ENCODE data around the gene VEGFB. TPM values are rescaled to one million over a fixed set of nuclear protein-coding genes. Genes with fewer than 3 reads are reported as not detected.

The VEGFB gene
- total RNA-seq, 1 donor = 37.6 TPM

GRCh38 chr11:64201543-64201942 is 32.8 kb upstream of the VEGFB start:
- H4K20me1 ChIP-seq (ENCODE audit: insufficient read depth, low read length) = peaks cover 3% of the 10 kb centered on the region
- TF ChIP-seq, protein P1, sequence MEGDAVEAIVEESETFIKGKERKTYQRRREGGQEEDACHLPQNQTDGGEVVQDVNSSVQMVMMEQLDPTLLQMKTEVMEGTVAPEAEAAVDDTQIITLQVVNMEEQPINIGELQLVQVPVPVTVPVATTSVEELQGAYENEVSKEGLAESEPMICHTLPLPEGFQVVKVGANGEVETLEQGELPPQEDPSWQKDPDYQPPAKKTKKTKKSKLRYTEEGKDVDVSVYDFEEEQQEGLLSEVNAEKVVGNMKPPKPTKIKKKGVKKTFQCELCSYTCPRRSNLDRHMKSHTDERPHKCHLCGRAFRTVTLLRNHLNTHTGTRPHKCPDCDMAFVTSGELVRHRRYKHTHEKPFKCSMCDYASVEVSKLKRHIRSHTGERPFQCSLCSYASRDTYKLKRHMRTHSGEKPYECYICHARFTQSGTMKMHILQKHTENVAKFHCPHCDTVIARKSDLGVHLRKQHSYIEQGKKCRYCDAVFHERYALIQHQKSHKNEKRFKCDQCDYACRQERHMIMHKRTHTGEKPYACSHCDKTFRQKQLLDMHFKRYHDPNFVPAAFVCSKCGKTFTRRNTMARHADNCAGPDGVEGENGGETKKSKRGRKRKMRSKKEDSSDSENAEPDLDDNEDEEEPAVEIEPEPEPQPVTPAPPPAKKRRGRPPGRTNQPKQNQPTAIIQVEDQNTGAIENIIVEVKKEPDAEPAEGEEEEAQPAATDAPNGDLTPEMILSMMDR (IDR thresholded peaks at IDR 0.05; ENCODE audit: extremely low read depth, low read depth, low read length) = no peak
- peaks cover 4% of the 10 kb centered on the region for H3K4me1 ChIP-seq (ENCODE audit: insufficient read depth, low read length)
- H2AFZ ChIP-seq (ENCODE audit: low read length) = no peak overlapping the region
- H3K9me3 ChIP-seq (ENCODE audit: low read depth, low read length) = no peaks in the 10 kb centered on the region
- no peak overlapping the region for H3K4me3 ChIP-seq (ENCODE audit: insufficient read depth, low read length)
- no peaks in the 10 kb centered on the region for H3K27me3 ChIP-seq (ENCODE audit: insufficient read depth, low read length)
- peaks cover 80% of the 10 kb centered on the region for H3K36me3 ChIP-seq (ENCODE audit: insufficient read depth, low read length)
- peaks cover 3% of the 10 kb centered on the region for H3K79me2 ChIP-seq (ENCODE audit: insufficient read depth, low read length)
- H3K4me2 ChIP-seq (ENCODE audit: insufficient read depth, low read length) = no peak overlapping the region
- no peak for DNase-seq (ENCODE audit: insufficient read length, low spot score, missing footprints)
- no peak overlapping the region for H3K27ac ChIP-seq (ENCODE audit: low read depth, low read length)

- Histone ChIP-seq H3K79me2 (ENCODE audit: insufficient read depth, low read length) (no peaks in the 10 kb centered on the region), H3K9me3 (ENCODE audit: low read depth, low read length) (no peaks in the 10 kb centered on the region), H4K20me1 (ENCODE audit: insufficient read depth, low read length) (peaks cover 3% of the 10 kb centered on the region), H3K4me1 (ENCODE audit: insufficient read depth, low read length) (peaks cover 9% of the 10 kb centered on the region), H3K36me3 (ENCODE audit: insufficient read depth, low read length) (peaks cover 66% of the 10 kb centered on the region), H2AFZ (ENCODE audit: low read length) (no peak overlapping the region), H3K27me3 (ENCODE audit: insufficient read depth, low read length) (no peaks in the 10 kb centered on the region), H3K4me3 (ENCODE audit: insufficient read depth, low read length) (no peak overlapping the region), H3K4me2 (ENCODE audit: insufficient read depth, low read length) (no peak overlapping the region), H3K27ac (ENCODE audit: low read depth, low read length) (no peak overlapping the region)
- TF ChIP-seq, protein P1 (IDR thresholded peaks at IDR 0.05; ENCODE audit: extremely low read depth, low read depth, low read length) = no peak
- no peak for DNase-seq (ENCODE audit: insufficient read length, low spot score, missing footprints)
These were observed 31.4 kb upstream of the VEGFB start for GRCh38 chr11:64202992-64203391.

GRCh38 chr11:64203421-64204079 is 30.8 kb upstream of the VEGFB start:
- peaks cover 3% of the 10 kb centered on the region for H4K20me1 ChIP-seq (ENCODE audit: insufficient read depth, low read length)
- H3K36me3 ChIP-seq (ENCODE audit: insufficient read depth, low read length) = peaks cover 60% of the 10 kb centered on the region
- no peaks in the 10 kb centered on the region for H3K9me3 ChIP-seq (ENCODE audit: low read depth, low read length)
- no peak overlapping the region for H3K4me3 ChIP-seq (ENCODE audit: insufficient read depth, low read length)
- no peak overlapping the region for H3K4me2 ChIP-seq (ENCODE audit: insufficient read depth, low read length)
- no peak overlapping the region for H2AFZ ChIP-seq (ENCODE audit: low read length)
- no peaks in the 10 kb centered on the region for H3K27me3 ChIP-seq (ENCODE audit: insufficient read depth, low read length)
- DNase-seq (ENCODE audit: insufficient read length, low spot score, missing footprints) = no peak
- no peaks in the 10 kb centered on the region for H3K79me2 ChIP-seq (ENCODE audit: insufficient read depth, low read length)
- H3K4me1 ChIP-seq (ENCODE audit: insufficient read depth, low read length) = peaks cover 10% of the 10 kb centered on the region
- no peak overlapping the region for H3K27ac ChIP-seq (ENCODE audit: low read depth, low read length)
- TF ChIP-seq, protein P1 (IDR thresholded peaks at IDR 0.05; ENCODE audit: extremely low read depth, low read depth, low read length) = no peak

DNA sequence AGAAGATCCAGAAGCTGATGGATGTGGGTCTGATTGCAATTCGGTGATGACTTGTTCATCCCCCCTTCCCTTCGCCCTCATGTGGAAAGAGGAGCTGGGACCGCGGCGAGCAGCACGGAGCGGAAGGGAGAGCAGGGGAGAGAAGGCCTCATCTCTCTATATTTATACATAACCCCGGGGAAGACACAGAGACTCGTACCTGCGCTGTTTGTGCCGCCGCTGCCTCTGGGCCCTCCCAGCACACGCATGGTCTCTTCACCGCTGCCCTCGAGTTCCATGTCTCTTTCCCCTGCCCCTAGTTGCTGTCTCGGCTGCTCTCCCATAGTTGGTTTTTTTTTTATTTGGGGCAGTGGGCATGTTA is 30.3 kb upstream of the VEGFB start:
- Histone ChIP-seq H3K79me2 (ENCODE audit: insufficient read depth, low read length) (no peaks in the 10 kb centered on the region), H3K36me3 (ENCODE audit: insufficient read depth, low read length) (peaks cover 55% of the 10 kb centered on the region), H3K4me3 (ENCODE audit: insufficient read depth, low read length) (no peak overlapping the region), H2AFZ (ENCODE audit: low read length) (no peak overlapping the region), H3K9me3 (ENCODE audit: low read depth, low read length) (no peaks in the 10 kb centered on the region), H4K20me1 (ENCODE audit: insufficient read depth, low read length) (peaks cover 3% of the 10 kb centered on the region), H3K27me3 (ENCODE audit: insufficient read depth, low read length) (no peaks in the 10 kb centered on the region), H3K27ac (ENCODE audit: low read depth, low read length) (no peak overlapping the region), H3K4me1 (ENCODE audit: insufficient read depth, low read length) (peaks cover 10% of the 10 kb centered on the region), H3K4me2 (ENCODE audit: insufficient read depth, low read length) (no peak overlapping the region)
- TF ChIP-seq, protein P1 (IDR thresholded peaks at IDR 0.05; ENCODE audit: extremely low read depth, low read depth, low read length) = no peak
- peak; percentile 79 for DNase-seq (ENCODE audit: insufficient read length, low spot score, missing footprints)
